IMR-90 (cell line): Measurements from ENCODE around the gene PADI2. TPM values are rescaled to one million over a fixed set of nuclear protein-coding genes. Genes with fewer than 3 reads are reported as not detected.

Experiments used
- ATAC-seq: fragments of 200-7000 bp; cut with Tn5 transposase; 2 replicates; pipeline ENCODE4 v1.9.1; 2020; ENCODE audit warnings: low read depth, mild to moderate bottlenecking, moderate library complexity
- BruUV-seq: library from RNA; stranded (reverse); fragments of 400-500 nt; replicated peaks from 2 replicates; lab custom pipeline; 2021; lab: Mats Ljungman, UMichigan
- CTCF ChIA-PET: fragments of 300-600 bp; formaldehyde crosslinking; extraction: SDS; loops from one replicate; lab custom pipeline; 2021; ENCODE audit warnings: antibody characterized with exemption; lab: Yijun Ruan, JAX
- POLR2A ChIA-PET: fragments of 300-600 bp; sonication (Branson Sonifier 250); formaldehyde crosslinking; loops from one replicate; lab custom pipeline; 2022; ENCODE audit warnings: antibody characterized with exemption; ENCODE audit not compliant: unreplicated experiment; lab: Charles Lee
- DNase-seq: peaks from one replicate; pipeline ENCODE4 v3.0.0; 2013
- H2AFZ ChIP-seq: replicated peaks from 2 replicates; pipeline ENCODE3; 2013; ENCODE audit warnings: low read length, mild to moderate bottlenecking; ENCODE audit not compliant: poor library complexity
- H2AK5ac ChIP-seq: 2 replicates; pipeline ENCODE4 v1.6.1; 2013; ENCODE audit warnings: low read depth, low read length, inconsistent platforms
- H2AK9ac ChIP-seq: replicated peaks from 2 replicates; pipeline ENCODE3; 2013; ENCODE audit warnings: mild to moderate bottlenecking, low read depth, low read length, moderate library complexity; ENCODE audit not compliant: poor library complexity
- H2BK120ac ChIP-seq: 2 replicates; pipeline ENCODE4 v1.6.1; 2013; ENCODE audit warnings: low read depth, low read length, inconsistent platforms
- H2BK15ac ChIP-seq: 3 replicates; pipeline ENCODE4 v1.6.1; 2013; ENCODE audit warnings: low read depth, low read length, inconsistent platforms
- H2BK20ac ChIP-seq: 2 replicates; pipeline ENCODE4 v1.6.1; 2013; ENCODE audit warnings: low read depth, mild to moderate bottlenecking, inconsistent platforms, low read length, moderate library complexity
- H2BK5ac ChIP-seq: 2 replicates; pipeline ENCODE4 v1.6.1; 2013; ENCODE audit warnings: mild to moderate bottlenecking, low read depth, low read length, inconsistent platforms; ENCODE audit not compliant: poor library complexity, severe bottlenecking
- H3K14ac ChIP-seq: replicated peaks from 2 replicates; pipeline ENCODE4 v1.6.1; 2013; ENCODE audit warnings: low read depth, low read length, inconsistent platforms
- H3K18ac ChIP-seq: 2 replicates; pipeline ENCODE4 v1.6.1; 2013; ENCODE audit warnings: low read depth, low read length, control low read depth
- H3K23ac ChIP-seq: 2 replicates; pipeline ENCODE4 v1.6.1; 2013; ENCODE audit warnings: low read depth, low read length, inconsistent platforms
- H3K27ac ChIP-seq: 2 replicates; pipeline ENCODE4 v1.5.1; 2013; ENCODE audit warnings: mild to moderate bottlenecking, control low read depth, low read length; ENCODE audit not compliant: insufficient read depth
- H3K27me3 ChIP-seq: 2 replicates; pipeline ENCODE4 v1.6.1; 2013; ENCODE audit warnings: low read length; ENCODE audit not compliant: control insufficient read depth, insufficient read depth
- H3K36me3 ChIP-seq: 2 replicates; pipeline ENCODE4 v1.6.1; 2013; ENCODE audit warnings: low read length, mixed read lengths; ENCODE audit not compliant: control insufficient read depth, insufficient read depth
- H3K4ac ChIP-seq: 2 replicates; pipeline ENCODE4 v1.6.1; 2013; ENCODE audit warnings: low read depth, low read length, inconsistent platforms
- H3K4me1 ChIP-seq: 2 replicates; pipeline ENCODE4 v1.6.1; 2013; ENCODE audit warnings: low read length, mixed read lengths; ENCODE audit not compliant: control insufficient read depth, insufficient read depth
- H3K4me2 ChIP-seq: 2 replicates; pipeline ENCODE4 v1.6.1; 2013; ENCODE audit warnings: low read depth, mild to moderate bottlenecking, control low read depth, low read length, moderate library complexity
- H3K4me3 ChIP-seq: 2 replicates; pipeline ENCODE4 v1.5.1; 2013; ENCODE audit warnings: low read depth, mild to moderate bottlenecking, control low read depth, low read length, moderate library complexity; ENCODE audit not compliant: insufficient read depth
- H3K56ac ChIP-seq: 2 replicates; pipeline ENCODE4 v1.6.1; 2013; ENCODE audit warnings: low read length, inconsistent platforms; ENCODE audit not compliant: insufficient read depth; ENCODE audit errors: extremely low read depth
- H3K79me1 ChIP-seq, 2 experiments: 2 replicates each; pipeline ENCODE4 v1.6.1; 2013; ENCODE audit warnings: low read length in 2 of 2, inconsistent platforms in 1 of 2, low read depth in 1 of 2
- H3K9ac ChIP-seq: 2 replicates; pipeline ENCODE4 v1.6.1; 2013; ENCODE audit warnings: low read depth, low read length, control low read depth
- H3K9me1 ChIP-seq: 2 replicates; pipeline ENCODE4 v1.6.1; 2013; ENCODE audit warnings: low read length, inconsistent platforms; ENCODE audit not compliant: insufficient read depth
- H3K9me3 ChIP-seq: 2 replicates; pipeline ENCODE4 v1.6.1; 2013; ENCODE audit warnings: low read length; ENCODE audit not compliant: control insufficient read depth, insufficient read depth
- H4K20me1 ChIP-seq: 2 replicates; pipeline ENCODE4 v1.6.1; 2013; ENCODE audit warnings: low read length, inconsistent platforms; ENCODE audit not compliant: insufficient read depth
- H4K5ac ChIP-seq: 2 replicates; pipeline ENCODE4 v1.6.1; 2013; ENCODE audit warnings: mild to moderate bottlenecking, low read depth, low read length, control low read depth
- H4K8ac ChIP-seq, 2 experiments: 2 replicates each; pipeline ENCODE4 v1.6.1; 2013; ENCODE audit warnings: low read depth in 2 of 2, low read length in 2 of 2, control low read depth in 1 of 2, inconsistent platforms in 1 of 2
- H4K91ac ChIP-seq: 2 replicates; pipeline ENCODE4 v1.6.1; 2013; ENCODE audit warnings: low read depth, low read length, inconsistent platforms; ENCODE audit not compliant: insufficient read depth
- BHLHE40 ChIP-seq: fragments of 150-350 bp; IDR thresholded peaks from 2 replicates; pipeline ENCODE4 v1.6.1; 2016; ENCODE audit warnings: mild to moderate bottlenecking, low read depth, low read length
- CEBPB ChIP-seq: IDR thresholded peaks from 2 replicates; pipeline ENCODE4 v1.6.1; 2012; ENCODE audit warnings: low read depth, low read length, improper control_type of control experiment
- CHD1 ChIP-seq: IDR thresholded peaks from 2 replicates; pipeline ENCODE4 v1.6.1; 2012; ENCODE audit warnings: low read depth, low read length, improper control_type of control experiment
- CTCF ChIP-seq: conservative IDR thresholded peaks from 2 replicates; pipeline ENCODE4 v1.5.1; 2012; ENCODE audit warnings: mild to moderate bottlenecking, low read depth, low read length, improper control_type of control experiment
- FOS ChIP-seq: fragments of 150-350 bp; IDR thresholded peaks from 2 replicates; pipeline ENCODE4 v1.6.1; 2016; ENCODE audit warnings: low read depth, low read length
- MAFK ChIP-seq: IDR thresholded peaks from 2 replicates; pipeline ENCODE4 v1.6.1; 2012; ENCODE audit warnings: low read depth, low read length, improper control_type of control experiment
- MAZ ChIP-seq: IDR thresholded peaks from 2 replicates; pipeline ENCODE4 v1.6.1; 2012; ENCODE audit warnings: low read depth, mild to moderate bottlenecking, low read length, improper control_type of control experiment, moderate library complexity, borderline replicate concordance
- MXI1 ChIP-seq: IDR thresholded peaks from 2 replicates; pipeline ENCODE4 v1.6.1; 2012; ENCODE audit warnings: low read depth, mild to moderate bottlenecking, low read length, moderate library complexity, borderline replicate concordance
- NFE2L2 ChIP-seq: fragments of 150-350 bp; IDR thresholded peaks from 2 replicates; pipeline ENCODE4 v1.6.1; 2016; ENCODE audit warnings: low read depth, mild to moderate bottlenecking, low read length
- POLR2A ChIP-seq: IDR thresholded peaks from 2 replicates; pipeline ENCODE4 v1.6.1; 2012; ENCODE audit warnings: mild to moderate bottlenecking, low read depth, low read length
- RAD21 ChIP-seq: IDR thresholded peaks from 2 replicates; pipeline ENCODE4 v1.6.1; 2012; ENCODE audit warnings: low read length, improper control_type of control experiment
- RCOR1 ChIP-seq: IDR thresholded peaks from 2 replicates; pipeline ENCODE4 v1.6.1; 2012; ENCODE audit warnings: mild to moderate bottlenecking, low read length, improper control_type of control experiment; ENCODE audit not compliant: insufficient replicate concordance
- RFX5 ChIP-seq: IDR thresholded peaks from 2 replicates; pipeline ENCODE4 v1.8.0; 2012; ENCODE audit warnings: low read depth, mild to moderate bottlenecking, low read length, moderate library complexity
- SMC3 ChIP-seq: fragments of 150-350 bp; IDR thresholded peaks from 2 replicates; pipeline ENCODE4 v1.6.1; 2016; ENCODE audit warnings: low read depth, mild to moderate bottlenecking, antibody characterized with exemption, low read length, moderate library complexity
- WGBS, 2 experiments: methylation state at CpG; one replicate each; pipeline versions ENCODE4 v1.1.5 to v1.1.7; 2013; ENCODE audit warnings: missing lambda C conversion rate in 2 of 2; ENCODE audit not compliant: insufficient read length in 1 of 2; ENCODE audit errors: extremely low coverage in 2 of 2; 5-methylcytosine and 5-hydroxymethylcytosine counted together
- dilution Hi-C: fragments of 300-500 bp; cut with HindIII; formaldehyde crosslinking; loops from one replicate; pipeline ENCODE4 v1.14.3; 2018; ENCODE audit warnings: low sequenced_read_pairs; ENCODE audit not compliant: unreplicated experiment
- in situ Hi-C: fragments of 300-500 bp; cut with MboI; formaldehyde crosslinking; loops from 3 replicates; pipeline ENCODE4 v1.14.3; 2019; ENCODE audit warnings: low sequenced_read_pairs, inconsistent platforms, mixed read lengths
- intact Hi-C: fragments of 100-400 bp; cut with micrococcal nuclease; formaldehyde crosslinking; loops from 2 replicates; pipeline ENCODE4 v1.10.0; 2022
- polyA plus RNA-seq, 3 experiments: library from polyadenylated mRNA; depleted of rRNA; stranded (reverse); fragments of >200 nt; gene quantifications; 2 replicates each; pipeline ENCODE4 v1.2.3, GENCODE V29; 2012; ENCODE audit warnings: low replicate concordance in 1 of 3
- total RNA-seq: library from RNA; depleted of rRNA; stranded (reverse); fragments of >200 nt; gene quantifications from 2 replicates; pipeline ENCODE4 v1.2.3, GENCODE V29; 2012
- TF ChIP-seq, protein P1 (sequence below): fragments of 150-350 bp; IDR thresholded peaks from 2 replicates; pipeline ENCODE4 v1.6.1; 2016; ENCODE audit warnings: low read depth, mild to moderate bottlenecking, low read length, moderate library complexity, borderline replicate concordance
- TF ChIP-seq, protein P2 (sequence below): fragments of 150-350 bp; IDR thresholded peaks from 2 replicates; pipeline ENCODE4 v1.6.1; 2017; ENCODE audit warnings: mild to moderate bottlenecking, antibody characterized with exemption, low read length, low read depth

The PADI2 gene
- total and polyA plus RNA-seq, 2 of the 4 experiments (the other 2 are of a cell fraction), result not detected

GRCh38 chr1:17165823-17166222, 46.6 kb upstream of the PADI2 start:
- in situ Hi-C loops (no loop called here), dilution Hi-C loops (no loop called here), intact Hi-C loops (no loop called here)
- H2AK9ac ChIP-seq, result no peak overlapping the region
- no peak overlapping the region for H3K18ac ChIP-seq
- H3K9ac ChIP-seq, result no peak overlapping the region
- no peak overlapping the region for H2BK120ac ChIP-seq
- no peaks in the 10 kb centered on the region for H4K20me1 ChIP-seq
- H4K91ac ChIP-seq, result peak overlapping the region; percentile 32; the same call in 1 of the 2 replicates
- no peak overlapping the region for H4K5ac ChIP-seq
- no CpG with 5 or more reads among the region's 1 CpG for WGBS, 2 experiments
- H4K8ac ChIP-seq, result no peak overlapping the region
- H2BK5ac ChIP-seq, result peak overlapping the region; percentile 21
- TF ChIP-seq NFE2L2 (no peak), MAZ (no peak), MXI1 (no peak), BHLHE40 (no peak), RFX5 (no peak), POLR2A (no peak), FOS (no peak), MAFK (no peak), CHD1 (no peak), RCOR1 (no peak), RAD21 (no peak), CTCF (no peak), CEBPB (no peak), SMC3 (no peak)
- TF ChIP-seq, protein P1, sequence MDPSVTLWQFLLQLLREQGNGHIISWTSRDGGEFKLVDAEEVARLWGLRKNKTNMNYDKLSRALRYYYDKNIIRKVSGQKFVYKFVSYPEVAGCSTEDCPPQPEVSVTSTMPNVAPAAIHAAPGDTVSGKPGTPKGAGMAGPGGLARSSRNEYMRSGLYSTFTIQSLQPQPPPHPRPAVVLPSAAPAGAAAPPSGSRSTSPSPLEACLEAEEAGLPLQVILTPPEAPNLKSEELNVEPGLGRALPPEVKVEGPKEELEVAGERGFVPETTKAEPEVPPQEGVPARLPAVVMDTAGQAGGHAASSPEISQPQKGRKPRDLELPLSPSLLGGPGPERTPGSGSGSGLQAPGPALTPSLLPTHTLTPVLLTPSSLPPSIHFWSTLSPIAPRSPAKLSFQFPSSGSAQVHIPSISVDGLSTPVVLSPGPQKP, result no peak
- TF ChIP-seq, protein P2, sequence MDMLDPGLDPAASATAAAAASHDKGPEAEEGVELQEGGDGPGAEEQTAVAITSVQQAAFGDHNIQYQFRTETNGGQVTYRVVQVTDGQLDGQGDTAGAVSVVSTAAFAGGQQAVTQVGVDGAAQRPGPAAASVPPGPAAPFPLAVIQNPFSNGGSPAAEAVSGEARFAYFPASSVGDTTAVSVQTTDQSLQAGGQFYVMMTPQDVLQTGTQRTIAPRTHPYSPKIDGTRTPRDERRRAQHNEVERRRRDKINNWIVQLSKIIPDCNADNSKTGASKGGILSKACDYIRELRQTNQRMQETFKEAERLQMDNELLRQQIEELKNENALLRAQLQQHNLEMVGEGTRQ, result no peak
- H3K56ac ChIP-seq, result no peak overlapping the region
- no peak overlapping the region for H3K14ac ChIP-seq
- H3K27me3 ChIP-seq, result no peaks in the 10 kb centered on the region; the same call in 1 of the 2 replicates
- no peak overlapping the region for H2AFZ ChIP-seq
- no peak for ATAC-seq
- CTCF ChIA-PET, result no interaction called here
- H3K9me3 ChIP-seq, result no peaks in the 10 kb centered on the region
- no peaks in the 10 kb centered on the region for H3K36me3 ChIP-seq
- peak overlapping the region; percentile 70; the same call in 1 of the 2 replicates for H2AK5ac ChIP-seq
- no peak for DNase-seq
- H3K4me3 ChIP-seq, result no peak overlapping the region
- H3K4ac ChIP-seq, result no peak overlapping the region; the same call in 1 of the 2 replicates
- no TSS peak for BruUV-seq
- H3K9me1 ChIP-seq, result peaks cover 17% of the 10 kb centered on the region
- H3K27ac ChIP-seq, result no peak overlapping the region
- H3K4me2 ChIP-seq, result no peak overlapping the region
- H2BK20ac ChIP-seq, result no peak overlapping the region; the same call in 1 of the 2 replicates
- POLR2A ChIA-PET, result no interaction called here
- H3K4me1 ChIP-seq, result peaks cover 20% of the 10 kb centered on the region
- H2BK15ac ChIP-seq, result no peak overlapping the region; the same call in 1 of the 3 replicates
- H3K23ac ChIP-seq, result no peak overlapping the region
- H3K79me1 ChIP-seq, result no peaks in the 10 kb centered on the region
